HepG2 (cell line): Measurements from ENCODE around the gene NFE2L3. TPM values are rescaled to one million over a fixed set of nuclear protein-coding genes. Genes with fewer than 3 reads are reported as not detected.

Experiments
- ASH2L ChIP-seq: fragments of 300-600, 200-600 bp; sonication (generic); IDR thresholded peaks from 2 replicates; pipeline ENCODE4 v1.7.0; 2017; ENCODE audit warnings: low read depth, mild to moderate bottlenecking, moderate library complexity, mixed read lengths, low read length; ENCODE audit not compliant: insufficient read length
- ATRX ChIP-seq: sonication (generic); formaldehyde crosslinking; IDR thresholded peaks from 2 replicates; pipeline ENCODE4 v1.4.0; 2020; ENCODE audit warnings: missing genetic modification reagents, borderline replicate concordance
- HNRNPLL ChIP-seq: fragments of 200-400 bp; formaldehyde crosslinking; IDR thresholded peaks from 2 replicates; pipeline ENCODE4 v1.6.1; 2017; ENCODE audit warnings: mild to moderate bottlenecking, low read depth, low read length; ENCODE audit not compliant: poor library complexity, severe bottlenecking
- KDM4B ChIP-seq: sonication (generic); formaldehyde crosslinking; IDR thresholded peaks from 2 replicates; pipeline ENCODE4 v1.4.0; 2020; ENCODE audit warnings: missing genetic modification reagents
- MXI1 ChIP-seq: IDR thresholded peaks from 3 replicates; pipeline ENCODE4 v1.6.1; 2012; ENCODE audit warnings: low read depth, low read length, inconsistent platforms, borderline replicate concordance
- RAD21 ChIP-seq: fragments of 450-650 bp; formaldehyde crosslinking; IDR thresholded peaks from 2 replicates; pipeline ENCODE4 v1.5.0; 2020; ENCODE audit warnings: mild to moderate bottlenecking
- RFXANK ChIP-seq: IDR thresholded peaks from 2 replicates; pipeline ENCODE4 v1.6.1; 2016
- SOX13 ChIP-seq, 3 experiments: fragments of 450-650 bp in 1 of 3; sonication (generic) in 1 of 3; formaldehyde crosslinking in 1 of 3; IDR thresholded peaks in 2 of 3; conservative IDR thresholded peaks in 1 of 3; 2 replicates each; pipeline versions ENCODE4 v1.5.0 to v1.6.1; 2016 to 2020; ENCODE audit warnings: antibody characterized with exemption in 1 of 3, mild to moderate bottlenecking in 1 of 3, missing compliant biosample characterization in 1 of 3, missing genetic modification reagents in 1 of 3, moderate library complexity in 1 of 3
- TBX2 ChIP-seq: sonication (generic); formaldehyde crosslinking; IDR thresholded peaks from 2 replicates; pipeline ENCODE4 v1.5.0; 2020; ENCODE audit warnings: missing genetic modification reagents, mild to moderate bottlenecking, borderline replicate concordance
- ZNF263 ChIP-seq: sonication (generic); formaldehyde crosslinking; IDR thresholded peaks from 2 replicates; pipeline ENCODE4 v1.4.0; 2020; ENCODE audit warnings: missing genetic modification reagents
- ZNF496 ChIP-seq: sonication (generic); formaldehyde crosslinking; IDR thresholded peaks from 2 replicates; pipeline ENCODE4 v1.8.1; 2023; ENCODE audit warnings: mild to moderate bottlenecking, moderate library complexity, missing genetic modification reagents; ENCODE audit not compliant: insufficient replicate concordance
- polyA plus RNA-seq, 8 experiments: library from polyadenylated mRNA; depleted of rRNA in 3 of 8; stranded (reverse) in 7 of 8; unstranded in 1 of 8; fragments of >200 nt; fragmentation: Illumina TruSeq in 4 of 8; extraction: Trizol in 4 of 8; gene quantifications; 2 replicates each; pipeline versions ENCODE4 v1.2.1 to v1.2.3, GENCODE V29; 2011 to 2016; ENCODE audit warnings: low read depth in 4 of 8, missing spikeins in 1 of 8, mixed read lengths in 1 of 8; ENCODE audit not compliant: insufficient read depth in 1 of 8
- total RNA-seq, 5 experiments: library from RNA; depleted of rRNA; stranded (reverse); fragments of >200 nt; fragmentation: Illumina TruSeq; extraction: Trizol; gene quantifications; 2 replicates each; pipeline ENCODE4 v1.2.3, GENCODE V29; 2016; ENCODE audit warnings: low read depth in 1 of 5
- TF ChIP-seq, protein P1 (sequence below): sonication (generic); formaldehyde crosslinking; IDR thresholded peaks from 2 replicates; pipeline ENCODE4 v1.4.0; 2020; ENCODE audit warnings: mild to moderate bottlenecking, missing genetic modification reagents
- TF ChIP-seq, protein P2 (sequence below): sonication (generic); formaldehyde crosslinking; IDR thresholded peaks from 2 replicates; pipeline ENCODE4 v1.5.1; 2020; ENCODE audit warnings: mild to moderate bottlenecking, missing genetic modification reagents, moderate library complexity
- TF ChIP-seq, protein P3 (sequence below): sonication (generic); formaldehyde crosslinking; IDR thresholded peaks from 2 replicates; pipeline ENCODE4 v1.5.0; 2020; ENCODE audit warnings: missing genetic modification reagents

The NFE2L3 gene
- total and polyA plus RNA-seq, 2 of the 13 experiments (the other 11 are each of a cell fraction or from before 2014, with no cell fraction given): 11.4 to 19.4 TPM

DNA sequence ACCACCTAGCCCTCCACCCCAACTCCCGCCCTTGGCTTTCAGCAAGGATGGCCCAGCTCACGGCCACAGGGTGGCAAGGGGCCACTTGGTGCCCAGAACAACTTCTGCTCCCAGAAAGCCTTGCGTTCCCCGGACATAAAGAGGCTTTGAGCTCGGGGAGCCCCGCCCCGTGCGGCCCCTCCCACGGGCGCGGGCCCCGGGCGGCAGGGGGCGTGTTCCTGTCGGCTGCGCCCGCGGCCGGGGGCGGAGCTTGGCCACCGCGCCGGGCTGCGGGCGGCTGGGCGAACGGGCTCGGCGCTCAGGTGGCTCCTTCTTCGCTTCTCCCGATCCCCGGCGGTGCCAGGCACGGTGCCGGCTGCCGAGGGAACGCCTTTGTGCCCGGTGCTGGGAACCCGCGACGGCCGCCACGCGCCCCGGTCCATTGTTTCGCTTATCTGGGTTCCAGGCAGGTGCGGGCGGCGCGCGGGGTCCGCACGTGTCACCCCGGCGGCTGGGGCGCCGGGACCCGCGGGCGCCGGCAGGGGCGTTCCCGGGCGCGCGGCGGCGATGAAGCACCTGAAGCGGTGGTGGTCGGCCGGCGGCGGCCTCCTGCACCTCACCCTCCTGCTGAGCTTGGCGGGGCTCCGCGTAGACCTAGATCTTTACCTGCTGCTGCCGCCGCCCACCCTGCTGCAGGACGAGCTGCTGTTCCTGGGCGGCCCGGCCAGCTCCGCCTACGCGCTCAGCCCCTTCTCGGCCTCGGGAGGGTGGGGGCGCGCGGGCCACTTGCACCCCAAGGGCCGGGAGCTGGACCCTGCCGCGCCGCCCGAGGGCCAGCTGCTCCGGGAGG lies at the start of gene NFE2L3 (continued):
- TF ChIP-seq, protein P1, sequence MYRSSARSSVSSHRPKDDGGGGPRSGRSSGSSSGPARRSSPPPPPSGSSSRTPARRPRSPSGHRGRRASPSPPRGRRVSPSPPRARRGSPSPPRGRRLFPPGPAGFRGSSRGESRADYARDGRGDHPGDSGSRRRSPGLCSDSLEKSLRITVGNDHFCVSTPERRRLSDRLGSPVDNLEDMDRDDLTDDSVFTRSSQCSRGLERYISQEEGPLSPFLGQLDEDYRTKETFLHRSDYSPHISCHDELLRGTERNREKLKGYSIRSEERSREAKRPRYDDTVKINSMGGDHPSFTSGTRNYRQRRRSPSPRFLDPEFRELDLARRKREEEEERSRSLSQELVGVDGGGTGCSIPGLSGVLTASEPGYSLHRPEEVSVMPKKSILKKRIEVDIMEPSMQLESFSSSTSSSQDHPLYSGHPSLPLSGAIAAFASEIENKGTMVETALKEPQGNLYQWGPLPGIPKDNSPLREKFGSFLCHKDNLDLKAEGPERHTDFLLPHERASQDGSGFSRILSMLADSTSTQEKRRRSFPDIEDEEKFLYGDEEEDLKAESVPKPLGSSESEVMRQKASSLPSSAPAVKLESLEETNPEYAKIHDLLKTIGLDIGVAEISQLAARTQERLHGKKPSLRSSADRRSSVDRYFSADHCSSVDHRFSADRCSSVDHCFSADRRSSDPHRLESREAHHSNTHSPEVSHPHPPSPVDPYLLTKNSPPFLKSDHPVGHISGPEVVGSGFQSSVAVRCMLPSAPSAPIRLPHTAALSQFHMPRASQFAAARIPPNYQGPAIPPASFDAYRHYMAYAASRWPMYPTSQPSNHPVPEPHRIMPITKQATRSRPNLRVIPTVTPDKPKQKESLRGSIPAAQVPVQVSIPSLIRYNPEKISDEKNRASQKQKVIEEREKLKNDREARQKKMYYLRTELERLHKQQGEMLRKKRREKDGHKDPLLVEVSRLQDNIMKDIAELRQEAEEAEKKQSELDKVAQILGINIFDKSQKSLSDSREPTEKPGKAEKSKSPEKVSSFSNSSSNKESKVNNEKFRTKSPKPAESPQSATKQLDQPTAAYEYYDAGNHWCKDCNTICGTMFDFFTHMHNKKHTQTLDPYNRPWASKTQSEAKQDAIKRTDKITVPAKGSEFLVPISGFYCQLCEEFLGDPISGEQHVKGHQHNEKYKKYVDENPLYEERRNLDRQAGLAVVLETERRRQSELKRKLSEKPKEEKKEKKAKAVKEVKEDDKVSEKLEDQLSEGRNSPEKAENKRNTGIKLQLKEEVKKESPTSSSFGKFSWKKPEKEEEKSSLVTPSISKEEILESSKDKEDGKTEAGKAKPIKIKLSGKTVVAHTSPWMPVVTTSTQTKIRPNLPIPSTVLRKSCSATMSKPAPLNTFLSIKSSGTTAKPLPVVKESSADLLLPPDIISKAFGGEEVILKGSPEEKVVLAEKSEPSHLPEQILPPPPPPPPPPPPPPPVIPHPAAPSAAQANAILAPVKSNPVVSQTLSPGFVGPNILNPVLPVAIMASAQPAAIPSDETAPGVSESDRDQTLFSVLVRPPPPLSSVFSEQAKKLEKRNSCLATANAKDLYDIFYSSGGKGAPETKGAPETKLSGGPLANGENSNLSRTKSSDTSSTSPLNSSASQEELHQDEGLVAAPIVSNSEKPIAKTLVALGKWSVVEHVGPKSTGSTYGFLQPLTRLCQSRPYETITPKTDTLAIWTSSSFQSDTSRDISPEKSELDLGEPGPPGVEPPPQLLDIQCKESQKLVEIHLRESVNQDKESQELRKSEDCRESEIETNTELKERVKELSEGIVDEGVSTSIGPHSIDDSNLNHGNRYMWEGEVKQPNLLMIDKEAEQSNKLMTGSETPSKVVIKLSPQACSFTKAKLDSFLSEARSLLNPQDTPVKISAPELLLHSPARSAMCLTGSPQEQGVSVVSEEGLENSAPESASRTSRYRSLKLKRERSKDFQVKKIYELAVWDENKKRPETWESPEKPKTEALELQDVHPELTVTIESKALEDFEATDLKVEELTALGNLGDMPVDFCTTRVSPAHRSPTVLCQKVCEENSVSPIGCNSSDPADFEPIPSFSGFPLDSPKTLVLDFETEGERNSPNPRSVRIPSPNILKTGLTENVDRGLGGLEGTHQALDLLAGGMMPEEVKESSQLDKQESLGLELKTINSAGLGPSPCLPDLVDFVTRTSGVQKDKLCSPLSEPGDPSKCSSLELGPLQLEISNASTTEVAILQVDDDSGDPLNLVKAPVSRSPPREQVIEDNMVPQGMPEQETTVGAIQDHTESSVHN: no peak
- TF ChIP-seq SOX13 (IDR thresholded peaks at IDR 0.05) (no peak), SOX13 (CRISPR knock-in tag; conservative IDR thresholded peaks at IDR 0.05 in 1 of 2, IDR thresholded peaks at IDR 0.05 in 1 of 2) (no peak), ATRX (CRISPR knock-in tag) (no peak), RAD21 (peak; percentile 19), ZNF496 (CRISPR knock-in tag) (no peak), RFXANK (CRISPR knock-in tag) (no peak), ZNF263 (CRISPR knock-in tag) (no peak), ASH2L (peak; percentile 2), KDM4B (CRISPR knock-in tag) (no peak), MXI1 (no peak), HNRNPLL (peak; percentile 45), TBX2 (CRISPR knock-in tag) (0 out of 2 replicates have a peak, but pooled peaks have one; percentile 36)
- TF ChIP-seq, protein P2, sequence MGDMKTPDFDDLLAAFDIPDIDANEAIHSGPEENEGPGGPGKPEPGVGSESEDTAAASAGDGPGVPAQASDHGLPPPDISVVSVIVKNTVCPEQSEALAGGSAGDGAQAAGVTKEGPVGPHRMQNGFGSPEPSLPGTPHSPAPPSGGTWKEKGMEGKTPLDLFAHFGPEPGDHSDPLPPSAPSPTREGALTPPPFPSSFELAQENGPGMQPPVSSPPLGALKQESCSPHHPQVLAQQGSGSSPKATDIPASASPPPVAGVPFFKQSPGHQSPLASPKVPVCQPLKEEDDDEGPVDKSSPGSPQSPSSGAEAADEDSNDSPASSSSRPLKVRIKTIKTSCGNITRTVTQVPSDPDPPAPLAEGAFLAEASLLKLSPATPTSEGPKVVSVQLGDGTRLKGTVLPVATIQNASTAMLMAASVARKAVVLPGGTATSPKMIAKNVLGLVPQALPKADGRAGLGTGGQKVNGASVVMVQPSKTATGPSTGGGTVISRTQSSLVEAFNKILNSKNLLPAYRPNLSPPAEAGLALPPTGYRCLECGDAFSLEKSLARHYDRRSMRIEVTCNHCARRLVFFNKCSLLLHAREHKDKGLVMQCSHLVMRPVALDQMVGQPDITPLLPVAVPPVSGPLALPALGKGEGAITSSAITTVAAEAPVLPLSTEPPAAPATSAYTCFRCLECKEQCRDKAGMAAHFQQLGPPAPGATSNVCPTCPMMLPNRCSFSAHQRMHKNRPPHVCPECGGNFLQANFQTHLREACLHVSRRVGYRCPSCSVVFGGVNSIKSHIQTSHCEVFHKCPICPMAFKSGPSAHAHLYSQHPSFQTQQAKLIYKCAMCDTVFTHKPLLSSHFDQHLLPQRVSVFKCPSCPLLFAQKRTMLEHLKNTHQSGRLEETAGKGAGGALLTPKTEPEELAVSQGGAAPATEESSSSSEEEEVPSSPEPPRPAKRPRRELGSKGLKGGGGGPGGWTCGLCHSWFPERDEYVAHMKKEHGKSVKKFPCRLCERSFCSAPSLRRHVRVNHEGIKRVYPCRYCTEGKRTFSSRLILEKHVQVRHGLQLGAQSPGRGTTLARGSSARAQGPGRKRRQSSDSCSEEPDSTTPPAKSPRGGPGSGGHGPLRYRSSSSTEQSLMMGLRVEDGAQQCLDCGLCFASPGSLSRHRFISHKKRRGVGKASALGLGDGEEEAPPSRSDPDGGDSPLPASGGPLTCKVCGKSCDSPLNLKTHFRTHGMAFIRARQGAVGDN: peak; percentile 37
- TF ChIP-seq, protein P3, sequence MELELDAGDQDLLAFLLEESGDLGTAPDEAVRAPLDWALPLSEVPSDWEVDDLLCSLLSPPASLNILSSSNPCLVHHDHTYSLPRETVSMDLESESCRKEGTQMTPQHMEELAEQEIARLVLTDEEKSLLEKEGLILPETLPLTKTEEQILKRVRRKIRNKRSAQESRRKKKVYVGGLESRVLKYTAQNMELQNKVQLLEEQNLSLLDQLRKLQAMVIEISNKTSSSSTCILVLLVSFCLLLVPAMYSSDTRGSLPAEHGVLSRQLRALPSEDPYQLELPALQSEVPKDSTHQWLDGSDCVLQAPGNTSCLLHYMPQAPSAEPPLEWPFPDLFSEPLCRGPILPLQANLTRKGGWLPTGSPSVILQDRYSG (CRISPR knock-in tag): no peak
